ENCODE data around the gene PARD3B.

DNA sequence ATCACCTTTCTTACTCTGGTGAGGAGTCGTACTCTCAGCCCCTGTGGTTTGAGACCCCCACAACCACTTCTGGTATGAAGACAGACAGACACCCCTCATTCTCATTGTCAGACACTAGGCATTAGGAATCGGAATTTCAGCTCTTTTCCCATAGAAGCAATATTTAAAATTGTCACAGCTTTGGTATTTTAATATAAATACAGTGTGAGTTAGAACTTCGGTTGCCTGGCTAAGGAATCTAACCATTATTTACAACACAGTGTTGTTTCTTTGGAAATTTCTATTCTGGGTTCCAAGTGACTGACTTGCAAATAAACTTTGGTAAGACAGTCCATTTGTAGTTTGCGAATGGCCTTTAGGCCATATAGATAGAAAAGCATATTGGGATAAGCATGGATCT lies 318.1 kb downstream of the PARD3B start:
- TF ChIP-seq, protein P1, sequence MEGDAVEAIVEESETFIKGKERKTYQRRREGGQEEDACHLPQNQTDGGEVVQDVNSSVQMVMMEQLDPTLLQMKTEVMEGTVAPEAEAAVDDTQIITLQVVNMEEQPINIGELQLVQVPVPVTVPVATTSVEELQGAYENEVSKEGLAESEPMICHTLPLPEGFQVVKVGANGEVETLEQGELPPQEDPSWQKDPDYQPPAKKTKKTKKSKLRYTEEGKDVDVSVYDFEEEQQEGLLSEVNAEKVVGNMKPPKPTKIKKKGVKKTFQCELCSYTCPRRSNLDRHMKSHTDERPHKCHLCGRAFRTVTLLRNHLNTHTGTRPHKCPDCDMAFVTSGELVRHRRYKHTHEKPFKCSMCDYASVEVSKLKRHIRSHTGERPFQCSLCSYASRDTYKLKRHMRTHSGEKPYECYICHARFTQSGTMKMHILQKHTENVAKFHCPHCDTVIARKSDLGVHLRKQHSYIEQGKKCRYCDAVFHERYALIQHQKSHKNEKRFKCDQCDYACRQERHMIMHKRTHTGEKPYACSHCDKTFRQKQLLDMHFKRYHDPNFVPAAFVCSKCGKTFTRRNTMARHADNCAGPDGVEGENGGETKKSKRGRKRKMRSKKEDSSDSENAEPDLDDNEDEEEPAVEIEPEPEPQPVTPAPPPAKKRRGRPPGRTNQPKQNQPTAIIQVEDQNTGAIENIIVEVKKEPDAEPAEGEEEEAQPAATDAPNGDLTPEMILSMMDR (CRISPR knock-in tag; IDR thresholded peaks at IDR 0.05): no peak
- TF ChIP-seq ZNF331 (CRISPR knock-in tag; IDR thresholded peaks at IDR 0.05): no peak
- no peak for TF ChIP-seq ZBTB46 (CRISPR knock-in tag; IDR thresholded peaks at IDR 0.05; ENCODE audit: borderline replicate concordance)
- TF ChIP-seq RNF2 (conservative IDR thresholded peaks at IDR 0.05; ENCODE audit: low read depth): no peak
- TF ChIP-seq SMC3 (IDR thresholded peaks at IDR 0.05; ENCODE audit: low read length): no peak
- no peak for TF ChIP-seq DPF2 (CRISPR knock-in tag; IDR thresholded peaks at IDR 0.05; ENCODE audit: borderline replicate concordance, low read depth)
- no peak for TF ChIP-seq MEIS1 (CRISPR knock-in tag; IDR thresholded peaks at IDR 0.05; ENCODE audit: borderline replicate concordance)
- TF ChIP-seq ZNF552 (CRISPR knock-in tag; IDR thresholded peaks at IDR 0.05; ENCODE audit: borderline replicate concordance): no peak
- TF ChIP-seq ETV6 (CRISPR knock-in tag; conservative IDR thresholded peaks at IDR 0.05): no peak
- TF ChIP-seq, protein P2, sequence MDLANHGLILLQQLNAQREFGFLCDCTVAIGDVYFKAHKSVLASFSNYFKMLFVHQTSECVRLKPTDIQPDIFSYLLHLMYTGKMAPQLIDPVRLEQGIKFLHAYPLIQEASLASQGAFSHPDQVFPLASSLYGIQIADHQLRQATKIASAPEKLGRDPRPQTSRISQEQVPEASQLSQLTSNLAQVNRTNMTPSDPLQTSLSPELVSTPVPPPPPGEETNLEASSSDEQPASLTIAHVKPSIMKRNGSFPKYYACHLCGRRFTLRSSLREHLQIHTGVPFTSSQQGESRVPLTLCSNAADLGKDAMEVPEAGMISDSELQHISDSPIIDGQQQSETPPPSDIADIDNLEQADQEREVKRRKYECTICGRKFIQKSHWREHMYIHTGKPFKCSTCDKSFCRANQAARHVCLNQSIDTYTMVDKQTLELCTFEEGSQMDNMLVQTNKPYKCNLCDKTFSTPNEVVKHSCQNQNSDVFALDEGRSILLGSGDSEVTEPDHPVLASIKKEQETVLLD (CRISPR knock-in tag; IDR thresholded peaks at IDR 0.05; ENCODE audit: low read depth): no peak
- no peak for TF ChIP-seq ZNF772 (CRISPR knock-in tag; IDR thresholded peaks at IDR 0.05)
- TF ChIP-seq, protein P3, sequence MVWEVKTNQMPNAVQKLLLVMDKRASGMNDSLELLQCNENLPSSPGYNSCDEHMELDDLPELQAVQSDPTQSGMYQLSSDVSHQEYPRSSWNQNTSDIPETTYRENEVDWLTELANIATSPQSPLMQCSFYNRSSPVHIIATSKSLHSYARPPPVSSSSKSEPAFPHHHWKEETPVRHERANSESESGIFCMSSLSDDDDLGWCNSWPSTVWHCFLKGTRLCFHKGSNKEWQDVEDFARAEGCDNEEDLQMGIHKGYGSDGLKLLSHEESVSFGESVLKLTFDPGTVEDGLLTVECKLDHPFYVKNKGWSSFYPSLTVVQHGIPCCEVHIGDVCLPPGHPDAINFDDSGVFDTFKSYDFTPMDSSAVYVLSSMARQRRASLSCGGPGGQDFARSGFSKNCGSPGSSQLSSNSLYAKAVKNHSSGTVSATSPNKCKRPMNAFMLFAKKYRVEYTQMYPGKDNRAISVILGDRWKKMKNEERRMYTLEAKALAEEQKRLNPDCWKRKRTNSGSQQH (CRISPR knock-in tag; IDR thresholded peaks at IDR 0.05; ENCODE audit: low read depth): no peak
- TF ChIP-seq IKZF5 (CRISPR knock-in tag; IDR thresholded peaks at IDR 0.05): no peak
- TF ChIP-seq ZFP37 (CRISPR knock-in tag; IDR thresholded peaks at IDR 0.05; ENCODE audit: borderline replicate concordance): no peak

All from HepG2 (cell line).